HG02884 (cell line): ENCODE data around the gene NUP42.
"Not testable (repeated sequence)": the region's sequence is repeated elsewhere in the genome, so short reads cannot be mapped to it uniquely, and the experiment has no call there.

ENCODE experiments used
- ATAC-seq: cut with Tn5 transposase; IDR thresholded peaks from one replicate; pipeline ENCODE4 v1.9.1; 2021; ENCODE audit warnings: mild to moderate bottlenecking, moderate library complexity; ENCODE audit not compliant: unreplicated experiment

NUP42 gene

DNA sequence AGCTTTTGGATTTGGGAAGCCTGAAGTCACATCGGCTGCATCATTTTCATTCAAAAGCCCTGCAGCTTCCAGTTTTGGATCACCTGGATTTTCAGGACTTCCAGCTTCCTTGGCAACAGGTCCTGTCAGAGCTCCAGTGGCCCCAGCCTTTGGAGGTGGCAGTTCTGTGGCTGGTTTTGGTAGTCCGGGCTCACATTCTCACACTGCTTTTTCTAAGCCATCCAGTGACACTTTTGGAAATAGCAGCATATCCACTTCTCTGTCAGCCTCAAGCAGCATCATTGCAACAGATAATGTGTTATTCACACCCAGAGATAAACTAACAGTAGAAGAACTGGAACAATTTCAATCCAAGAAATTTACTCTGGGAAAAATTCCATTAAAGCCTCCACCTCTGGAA is 18.5 kb downstream of the NUP42 start:
- ATAC-seq: no peak

DNA sequence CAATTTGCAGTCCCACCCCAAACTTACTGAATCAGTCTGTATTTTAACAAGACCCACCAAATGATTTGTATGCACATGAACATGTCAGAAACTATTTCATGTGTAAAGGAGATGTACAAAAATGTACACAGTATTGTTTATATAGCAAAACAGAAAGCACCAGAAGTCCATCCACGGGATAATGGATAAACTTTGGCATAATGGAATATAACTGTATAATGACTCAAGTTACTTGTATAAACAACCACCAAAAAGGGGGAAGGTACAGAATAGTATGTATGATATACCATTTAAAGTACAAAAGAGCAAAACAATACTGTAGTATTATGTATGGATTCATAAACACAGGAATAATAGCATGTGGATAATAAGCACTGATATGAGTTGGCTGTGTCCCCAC is 22.4 kb downstream of the NUP42 start:
- no peak for ATAC-seq

DNA sequence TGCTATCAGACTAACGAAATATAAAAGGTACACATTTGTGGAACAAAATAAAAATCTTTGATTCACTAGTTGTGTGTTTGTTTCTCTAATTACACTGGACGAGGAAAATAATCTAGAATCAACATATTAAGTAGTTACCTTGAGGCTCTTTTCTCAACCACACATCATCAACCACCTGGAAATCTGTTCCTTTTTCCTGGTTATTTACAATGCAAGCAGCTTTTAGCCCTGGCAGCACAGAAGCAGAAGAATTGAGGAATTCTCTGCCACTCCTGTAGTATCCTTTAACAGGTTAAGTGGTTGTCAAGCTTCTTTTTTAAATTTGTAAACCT is 23.7 kb downstream of the NUP42 start:
- ATAC-seq: no peak

DNA sequence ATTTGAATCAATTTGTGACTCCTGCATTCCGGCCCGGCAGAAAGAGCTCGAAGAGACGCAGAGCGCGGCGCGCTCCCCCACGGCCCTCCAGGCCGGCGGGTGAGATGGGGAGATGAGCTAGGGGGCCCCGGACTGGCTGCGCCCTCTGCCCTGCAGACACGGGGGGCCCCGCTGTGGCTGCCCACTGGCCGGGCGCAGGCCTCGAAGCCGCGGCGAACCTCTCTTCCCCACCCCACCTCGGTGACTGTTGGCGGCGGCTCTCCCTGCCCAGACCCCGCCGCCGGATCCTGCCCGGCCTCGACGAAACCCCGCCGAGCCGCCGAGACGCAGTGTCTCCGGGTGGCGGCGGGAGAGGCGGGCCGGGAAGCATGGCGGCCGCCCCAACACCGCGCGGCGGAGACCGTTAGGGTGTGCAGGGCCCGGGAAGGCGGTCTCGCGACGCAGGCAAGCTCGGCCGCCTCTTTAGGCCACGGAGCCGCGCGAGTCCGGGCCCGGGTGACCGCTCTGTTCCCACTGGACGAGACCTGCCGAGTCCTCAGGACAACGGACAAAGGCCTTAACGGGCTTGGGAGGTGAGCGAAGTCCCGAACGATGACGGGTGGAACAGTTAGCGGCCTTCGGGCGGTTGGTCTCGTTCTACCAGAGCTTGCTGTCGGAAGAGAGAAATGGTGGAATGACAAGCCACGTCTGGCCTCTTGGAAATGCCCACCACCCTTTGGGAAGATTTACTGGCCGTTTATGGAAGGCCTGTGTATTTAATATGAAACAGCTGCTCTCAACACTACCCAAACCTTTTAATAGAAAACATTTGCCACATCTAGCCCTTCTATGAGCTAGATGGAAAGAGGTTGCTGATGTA is 24.3 kb downstream of the NUP42 start:
- no peak for ATAC-seq

DNA sequence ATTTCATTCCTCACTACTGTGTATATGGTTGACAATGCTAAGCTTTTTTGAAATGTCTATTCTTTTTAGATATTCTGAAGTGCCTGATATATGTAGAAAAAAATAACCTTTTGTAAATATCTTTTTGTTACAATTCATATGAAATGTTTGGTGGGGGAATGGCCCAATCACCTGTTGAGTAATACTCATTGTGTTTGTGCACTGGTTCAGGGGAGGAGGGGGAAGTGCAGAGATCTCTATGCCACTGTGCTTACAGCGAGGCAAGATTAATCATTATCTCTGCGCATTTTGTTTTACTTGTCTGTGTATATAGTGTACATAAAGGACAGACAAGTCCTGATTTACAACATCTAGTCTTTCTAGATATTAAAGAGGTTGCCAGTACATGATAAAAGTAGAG is 25.2 kb downstream of the NUP42 start:
- no peak for ATAC-seq

DNA sequence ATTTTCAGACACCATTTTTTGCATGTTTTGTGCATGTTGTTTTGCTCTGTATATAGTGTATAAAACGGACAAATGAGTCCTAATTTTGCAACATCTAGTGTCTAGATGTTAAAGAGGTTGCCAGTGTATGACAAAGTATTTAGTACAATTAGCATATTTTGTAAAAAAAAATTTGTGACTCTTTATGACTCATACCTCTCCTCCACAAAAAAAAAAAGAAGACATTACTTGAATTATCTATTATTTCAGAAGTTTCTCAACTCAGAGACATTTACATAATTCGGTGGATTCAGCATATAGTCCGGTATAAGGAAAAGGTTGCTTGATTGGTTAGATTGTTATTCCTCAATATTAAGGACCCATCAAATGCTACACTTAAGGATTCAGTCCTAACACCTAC is 26.0 kb downstream of the NUP42 start:
- ATAC-seq: no peak

DNA sequence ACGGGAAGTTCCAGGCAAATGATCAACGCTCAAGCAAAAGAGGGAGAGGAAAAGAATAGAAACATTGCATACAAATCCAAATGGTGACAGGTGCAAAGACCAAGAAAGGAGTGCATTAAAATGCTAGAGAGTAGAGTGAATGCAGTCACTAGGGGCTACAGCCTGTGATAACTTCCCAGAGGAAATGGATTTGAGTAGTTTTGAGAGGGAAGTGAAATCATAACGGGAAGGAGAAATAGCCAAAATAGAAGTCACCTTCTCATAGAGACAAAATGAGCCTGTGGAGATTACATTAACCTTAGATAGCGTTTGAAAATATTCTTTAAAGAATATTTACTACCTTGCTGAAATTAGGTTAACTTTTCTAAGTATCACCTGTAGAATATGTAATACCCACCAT is 26.5 kb downstream of the NUP42 start:
- ATAC-seq: no peak

DNA sequence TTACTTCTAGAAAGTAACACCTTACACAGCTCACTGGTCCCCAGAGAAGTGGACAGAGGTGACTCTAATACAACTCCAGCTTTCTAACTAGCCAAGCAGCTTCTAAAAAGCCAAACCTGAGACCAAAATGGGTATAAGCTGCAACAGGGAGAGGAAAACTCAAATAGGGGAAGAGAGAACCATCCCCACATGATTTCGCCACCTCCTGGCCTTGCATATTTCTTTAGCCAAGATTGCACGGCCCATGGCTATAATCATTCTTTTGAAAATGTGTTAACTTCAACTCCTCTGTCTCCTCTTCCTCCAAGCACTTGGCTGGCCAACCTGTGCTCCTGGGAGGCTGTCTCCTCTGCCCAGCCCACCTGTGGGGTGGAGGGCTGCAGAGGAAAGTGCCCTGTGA is 28.7 kb downstream of the NUP42 start:
- no peak for ATAC-seq

DNA sequence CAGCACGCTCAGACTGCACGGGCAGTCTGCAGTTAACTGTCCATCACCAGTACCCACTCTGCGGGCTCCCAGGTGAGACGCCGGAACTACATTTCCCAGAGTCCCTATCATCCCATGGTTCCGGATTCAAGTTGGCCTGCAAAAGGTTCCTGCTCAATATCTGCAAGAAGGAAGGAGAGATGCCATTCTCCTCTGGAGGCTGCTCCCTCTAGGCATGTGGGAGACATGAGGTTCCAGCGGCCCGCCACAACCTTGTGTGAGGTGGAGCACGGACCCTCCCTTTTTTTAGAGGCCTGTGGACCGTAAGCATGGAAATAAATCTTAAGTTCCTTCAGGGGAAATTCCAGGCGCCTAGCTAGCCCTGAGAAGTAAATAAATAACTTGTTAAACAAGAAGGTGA is 29.7 kb downstream of the NUP42 start:
- no peak for ATAC-seq

DNA sequence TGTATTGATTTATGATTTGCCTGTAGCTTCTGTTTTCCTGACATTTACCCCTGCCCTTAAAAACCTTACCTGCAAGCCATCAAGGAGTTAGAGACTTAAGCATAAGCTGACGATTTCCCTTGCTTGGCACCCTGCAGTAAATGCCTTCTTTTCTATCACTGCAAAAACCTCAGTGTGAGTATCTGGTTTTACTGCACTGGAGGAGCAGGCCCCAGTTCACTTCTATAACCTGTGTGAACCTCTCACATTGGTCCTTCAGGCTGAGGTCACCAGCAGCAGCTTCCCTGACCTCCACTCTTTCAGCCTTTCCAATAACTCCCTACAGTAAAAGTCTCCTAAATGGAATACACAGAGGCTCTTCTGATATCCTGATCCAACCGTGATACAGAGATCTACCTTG is 30.5 kb downstream of the NUP42 start:
- ATAC-seq: no peak

DNA sequence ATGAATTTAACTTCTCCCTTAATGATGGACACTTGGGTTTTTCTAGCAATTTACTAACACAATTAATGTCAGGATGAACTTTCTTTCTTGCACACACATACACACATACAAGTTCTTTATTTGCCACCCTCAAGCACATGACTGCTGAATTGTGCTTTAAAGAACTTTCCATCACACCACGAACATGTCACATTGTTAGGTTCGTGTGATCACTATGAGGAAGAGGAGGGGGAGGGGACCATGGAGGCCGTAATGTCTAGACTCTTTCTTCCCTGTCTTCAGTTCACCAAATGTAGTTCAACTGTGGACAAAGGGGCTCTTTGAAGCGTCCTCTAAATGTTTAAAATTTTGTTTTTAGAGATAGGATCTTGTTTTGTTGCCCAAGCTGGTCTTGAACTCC is 31.0 kb downstream of the NUP42 start:
- ATAC-seq: no peak

DNA sequence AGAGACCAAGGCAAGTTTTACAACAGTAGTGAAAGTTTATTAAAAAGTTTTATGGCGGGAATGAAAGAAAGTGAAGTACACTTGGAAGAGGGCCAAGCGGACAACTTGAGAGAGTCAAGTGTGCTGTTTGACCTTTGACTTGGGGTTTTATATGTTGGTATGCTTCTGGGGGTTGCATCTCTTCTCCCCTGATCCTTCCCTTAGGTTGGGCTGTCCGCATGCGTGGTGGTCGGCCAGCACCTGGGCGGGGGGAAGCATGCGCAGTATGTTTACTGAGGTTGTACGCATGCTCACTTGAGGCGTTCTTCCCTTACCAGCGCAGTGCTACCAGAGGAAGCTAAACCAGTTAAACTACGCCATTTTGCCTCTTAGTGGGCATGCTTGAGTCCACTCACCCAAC is 31.9 kb downstream of the NUP42 start:
- no peak for ATAC-seq

DNA sequence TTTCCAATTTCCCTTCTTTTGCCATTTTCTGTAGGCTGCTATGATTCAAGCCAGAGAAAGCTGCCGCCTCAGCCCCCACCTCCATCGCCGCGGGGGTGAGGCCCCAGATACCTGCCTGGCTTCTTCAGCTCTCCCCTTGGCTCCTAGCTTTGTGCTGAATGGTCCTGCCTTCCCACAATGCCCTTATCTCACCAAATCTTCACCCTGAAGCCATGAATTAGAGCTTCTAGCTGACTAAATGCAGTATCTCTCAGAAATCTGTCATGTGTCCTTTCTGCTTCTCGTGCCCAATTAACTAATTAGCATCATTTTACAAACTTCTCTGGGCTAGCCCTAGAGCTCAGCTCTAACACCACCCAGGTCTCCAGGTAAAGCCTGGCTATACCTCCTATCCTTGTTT is 32.6 kb downstream of the NUP42 start:
- ATAC-seq: no peak

DNA sequence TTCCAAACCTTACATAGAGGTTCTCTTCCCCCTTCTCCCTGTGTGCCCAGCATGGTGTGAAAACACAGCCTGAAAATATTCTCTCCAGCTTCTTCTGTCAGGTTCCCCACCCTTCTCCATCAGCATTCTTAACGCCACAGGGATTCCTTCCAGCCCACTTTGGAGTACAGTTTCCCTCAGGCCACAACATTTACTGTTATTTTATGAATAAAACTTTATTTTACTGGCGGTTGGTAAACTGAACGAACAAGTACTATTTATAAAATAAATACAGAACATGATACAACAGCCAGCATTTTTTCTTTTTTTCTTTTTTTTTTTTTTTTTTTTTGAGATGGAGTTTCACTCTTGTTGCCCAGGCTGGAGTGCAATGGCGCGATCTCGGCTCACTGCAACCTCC is 33.1 kb downstream of the NUP42 start:
- ATAC-seq: no peak

DNA sequence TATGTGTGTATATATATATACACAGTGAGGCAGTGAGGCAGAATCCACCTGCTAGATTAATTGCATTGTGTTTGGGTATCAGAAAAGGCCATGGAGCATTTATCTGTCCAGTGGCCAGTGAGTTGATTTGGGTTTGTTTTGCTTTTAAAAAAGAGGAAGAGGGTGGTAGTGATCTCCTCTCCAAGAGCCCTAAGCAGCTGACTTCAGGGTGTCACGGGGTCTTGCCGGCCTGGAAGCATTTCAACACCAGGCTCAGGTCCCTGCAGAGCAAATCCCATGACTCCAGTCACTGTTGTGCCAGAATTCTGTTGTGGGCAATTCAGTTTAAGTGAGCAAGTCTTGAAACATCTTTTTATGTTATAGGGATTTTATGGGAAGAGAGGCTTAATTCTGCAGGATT is 34.2 kb downstream of the NUP42 start:
- ATAC-seq: no peak

DNA sequence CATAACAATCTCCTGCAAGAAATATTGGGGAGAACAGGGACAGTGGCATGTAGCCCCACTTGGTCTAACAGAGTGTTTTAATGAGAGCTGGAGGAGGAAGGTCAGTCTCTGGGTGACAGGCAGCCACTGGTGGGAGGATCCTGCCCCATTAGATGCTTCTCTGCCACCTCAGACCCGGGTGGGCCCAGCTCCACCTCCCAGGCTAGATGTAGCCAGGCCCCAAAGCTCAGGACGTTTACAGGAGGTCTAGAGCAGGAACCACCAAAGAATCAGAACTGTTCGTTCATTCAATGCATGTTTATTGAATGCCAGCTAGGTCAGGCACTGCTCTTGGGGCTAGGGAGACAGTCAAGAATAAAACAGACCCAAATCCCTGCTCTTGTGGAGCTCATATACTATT is 36.3 kb downstream of the NUP42 start:
- no peak for ATAC-seq

DNA sequence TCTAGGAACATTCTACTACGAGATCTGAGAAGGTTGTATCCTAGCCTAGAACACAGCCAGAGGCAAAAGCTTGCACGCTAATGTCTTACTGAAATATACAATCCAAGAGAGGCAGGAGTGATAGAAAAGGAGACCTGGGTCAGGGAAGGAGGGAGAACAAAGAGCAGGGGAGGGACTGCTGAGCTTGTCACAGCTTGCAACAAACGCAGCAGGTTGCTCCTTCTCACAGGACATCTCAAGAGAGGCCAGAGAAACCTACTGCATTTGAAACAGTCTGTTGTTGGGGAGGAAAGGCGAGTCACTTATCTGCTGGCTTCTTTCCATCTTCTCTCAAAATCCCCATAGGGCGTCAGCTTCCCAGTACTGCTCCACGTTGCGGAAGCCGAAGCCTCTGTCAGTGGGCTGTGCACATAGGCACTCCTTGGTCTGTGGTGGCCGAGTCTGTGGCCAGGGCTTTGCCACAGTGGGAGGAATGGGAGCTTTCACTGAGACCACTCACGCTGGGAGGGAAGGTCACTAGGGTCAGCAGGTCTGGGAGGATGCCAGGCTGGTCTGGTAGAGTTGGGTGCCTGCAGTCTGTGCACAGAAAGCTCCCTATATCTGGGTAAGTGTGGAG is 39.0 kb downstream of the NUP42 start:
- ATAC-seq: no peak

DNA sequence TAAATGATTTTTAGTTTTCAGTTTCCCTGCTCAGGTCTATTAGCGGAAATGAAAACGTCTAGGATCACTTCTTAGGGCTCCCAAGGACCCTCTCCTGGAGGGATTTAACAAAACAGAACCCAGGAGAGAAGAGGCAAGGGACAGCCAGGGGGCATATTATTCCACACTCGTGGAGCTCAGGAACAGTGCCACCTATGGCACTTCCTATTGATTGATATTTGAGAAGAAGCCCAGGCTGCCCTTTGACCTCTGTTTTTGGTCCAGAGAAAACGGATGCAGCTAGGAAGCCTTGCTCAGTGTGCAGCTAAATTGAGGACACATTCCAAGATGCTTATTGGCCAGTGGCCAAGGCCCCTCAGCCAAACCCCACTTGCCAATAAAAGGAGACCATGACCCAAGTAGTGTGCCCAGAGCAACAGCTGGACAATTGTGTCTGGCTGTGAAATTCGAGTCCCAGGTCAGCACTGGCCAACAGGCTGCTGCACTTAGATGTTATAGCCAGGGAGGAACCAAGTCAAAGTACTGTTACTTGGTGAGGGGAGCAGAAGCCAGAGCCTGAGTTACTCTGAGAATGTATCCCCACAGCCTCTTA is 40.7 kb downstream of the NUP42 start:
- ATAC-seq: no peak

DNA sequence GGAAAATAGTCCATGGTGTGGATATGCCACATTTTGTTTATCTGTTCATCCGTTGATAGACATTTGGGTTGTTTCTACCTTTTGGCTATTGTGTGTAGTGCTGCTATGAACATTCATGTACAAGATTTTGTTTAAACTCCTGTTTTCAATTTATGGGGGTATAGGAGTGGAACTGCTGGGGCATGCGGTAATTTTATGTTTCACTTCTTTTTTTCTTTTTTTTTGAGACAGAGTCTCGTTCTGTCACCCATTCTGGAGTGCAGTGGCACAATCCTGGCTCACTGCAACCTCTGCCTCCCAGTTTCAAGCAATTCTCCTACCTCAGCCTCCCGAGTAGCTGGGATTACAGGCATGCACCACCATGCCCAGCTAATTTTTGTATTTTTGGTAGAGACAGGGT is 42.5 kb downstream of the NUP42 start:
- not testable (repeated sequence) for ATAC-seq

DNA sequence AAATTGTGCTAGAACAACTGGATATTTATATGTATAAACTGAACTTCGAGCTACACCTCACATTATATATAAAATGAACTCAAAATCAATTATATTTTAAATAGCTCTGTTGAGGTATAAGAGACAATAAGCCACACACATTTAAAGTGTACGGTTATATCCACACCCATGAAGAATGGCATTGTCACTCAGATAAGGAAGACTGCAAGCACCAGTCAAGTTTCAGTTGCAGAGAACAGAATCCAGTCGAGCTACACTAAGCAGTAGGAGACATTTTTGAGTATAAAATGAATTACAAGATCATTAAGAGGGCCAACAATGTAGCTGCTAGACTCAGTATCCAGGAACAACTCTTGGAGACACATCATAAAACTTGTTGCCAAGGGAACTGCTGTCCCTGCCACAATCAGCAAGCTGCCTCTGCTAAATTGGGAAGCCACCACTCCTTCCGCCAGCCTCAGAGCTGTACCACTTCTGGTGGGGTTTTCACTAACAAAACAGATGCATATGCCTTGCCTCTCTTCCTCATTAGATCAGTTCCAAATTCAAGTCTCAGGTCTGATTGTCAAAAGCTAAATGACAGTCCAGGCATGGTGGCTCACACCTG is 45.1 kb downstream of the NUP42 start:
- no peak for ATAC-seq

DNA sequence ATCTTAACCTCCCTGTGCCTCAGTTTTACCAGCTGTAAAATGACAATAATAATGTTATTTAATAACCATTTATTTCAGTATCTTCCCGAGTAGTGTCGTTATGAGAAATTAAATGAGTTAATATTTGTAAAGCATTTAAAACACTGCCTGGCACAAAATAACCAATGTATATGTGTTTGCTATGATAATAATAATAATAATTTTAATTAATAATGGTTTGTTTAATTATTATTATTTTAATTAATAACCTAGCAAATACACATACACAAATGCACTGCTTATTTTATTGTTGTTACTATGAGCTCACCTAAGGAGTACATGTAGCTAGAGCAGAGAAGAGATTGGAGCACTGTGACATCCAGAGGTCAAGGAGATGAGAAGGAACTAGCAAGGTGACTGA is 46.6 kb downstream of the NUP42 start:
- ATAC-seq: no peak

DNA sequence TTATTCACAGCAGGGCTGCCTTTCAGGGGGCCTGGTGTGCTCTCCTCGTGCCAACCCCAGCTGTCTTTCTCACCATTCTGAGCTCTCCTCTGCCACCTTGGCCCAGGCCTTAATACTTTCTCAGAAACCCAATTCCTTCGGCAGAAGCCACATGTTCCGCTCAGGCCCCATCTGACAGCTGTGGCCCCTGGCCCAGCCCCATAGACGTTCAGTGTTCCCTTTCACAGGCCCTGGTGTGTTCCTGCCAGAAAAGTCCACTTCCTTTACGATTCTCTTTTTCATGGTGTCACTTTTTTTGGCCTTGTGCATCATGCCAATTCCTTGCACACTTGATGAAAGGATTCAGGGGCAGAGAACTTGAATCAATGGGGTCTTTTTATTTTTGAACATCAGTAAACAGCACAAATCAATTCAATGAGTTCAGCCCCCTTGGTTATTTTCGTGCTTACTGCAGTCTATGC is 48.8 kb downstream of the NUP42 start:
- no peak for ATAC-seq
